Limb (tissue), 2 donors: ENCODE results near the gene FRMD4B.

Source experiments
- DNase-seq, 2 donors: peaks; one replicate each; pipeline ENCODE4 v3.0.0-alpha.2; 2016; ENCODE audit errors: extremely low spot score in 2 of 2

Gene FRMD4B

DNA sequence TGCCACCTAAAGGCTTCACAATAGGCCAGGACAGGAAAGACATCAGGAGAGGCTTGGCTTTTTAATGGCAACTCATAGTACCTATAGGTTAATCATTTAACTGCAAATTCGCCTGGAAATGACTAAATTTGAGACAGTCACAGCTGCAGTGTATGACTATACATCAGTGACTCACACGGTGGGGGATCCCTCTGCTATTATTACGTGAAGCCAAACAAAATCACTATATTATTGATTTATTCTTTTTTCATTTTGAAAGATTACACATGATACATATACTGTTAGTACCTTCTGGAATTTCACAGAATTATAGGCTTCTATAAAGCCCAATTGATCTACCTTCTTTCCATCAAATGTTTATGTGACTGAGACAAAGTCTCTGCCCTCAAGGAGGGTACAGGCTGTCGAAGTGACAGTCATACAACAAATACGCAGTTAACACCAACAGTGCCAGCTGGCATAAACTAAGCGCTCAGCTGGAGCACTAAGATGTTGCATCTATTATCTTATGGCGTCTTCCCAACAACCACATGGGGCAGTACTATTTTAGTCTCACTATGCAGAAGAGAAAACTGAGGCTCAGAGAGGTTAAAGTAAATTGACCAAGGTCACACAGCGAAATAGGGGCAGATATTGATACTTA lies 181.5 kb downstream of the FRMD4B start:
- no peak for DNase-seq

DNA sequence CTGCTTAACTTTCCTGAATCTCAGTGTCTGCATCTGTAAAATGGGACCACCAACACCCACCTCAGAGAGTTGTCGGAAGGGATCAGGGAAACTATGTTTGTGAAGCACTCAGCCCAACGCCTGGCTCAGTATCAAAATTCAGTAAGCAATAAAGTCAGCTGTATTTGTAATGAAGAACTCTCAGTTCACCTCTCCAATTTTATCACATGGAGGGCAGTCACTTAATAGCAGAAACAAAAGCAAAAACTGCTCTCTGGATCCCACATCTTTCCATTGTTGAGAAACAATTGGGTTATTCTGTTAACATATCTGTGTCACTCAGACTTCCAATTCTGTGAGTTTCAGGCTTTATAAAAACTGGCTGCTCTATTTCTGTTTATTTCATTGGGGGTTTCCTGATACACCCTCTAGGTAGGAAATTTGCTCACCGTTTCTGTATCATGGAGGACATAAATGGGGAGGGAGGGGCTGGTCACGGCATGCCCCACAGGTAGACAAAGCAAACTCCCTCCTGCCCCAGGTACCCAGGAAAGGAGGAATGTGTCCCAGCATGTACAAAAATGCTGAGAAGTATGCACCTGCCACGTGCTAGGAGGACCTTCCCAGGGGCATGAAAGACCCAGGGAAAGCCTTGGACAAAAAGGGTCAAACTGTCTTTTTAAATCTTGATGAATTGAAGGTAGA lies 182.1 kb downstream of the FRMD4B start:
- DNase-seq = no peak

DNA sequence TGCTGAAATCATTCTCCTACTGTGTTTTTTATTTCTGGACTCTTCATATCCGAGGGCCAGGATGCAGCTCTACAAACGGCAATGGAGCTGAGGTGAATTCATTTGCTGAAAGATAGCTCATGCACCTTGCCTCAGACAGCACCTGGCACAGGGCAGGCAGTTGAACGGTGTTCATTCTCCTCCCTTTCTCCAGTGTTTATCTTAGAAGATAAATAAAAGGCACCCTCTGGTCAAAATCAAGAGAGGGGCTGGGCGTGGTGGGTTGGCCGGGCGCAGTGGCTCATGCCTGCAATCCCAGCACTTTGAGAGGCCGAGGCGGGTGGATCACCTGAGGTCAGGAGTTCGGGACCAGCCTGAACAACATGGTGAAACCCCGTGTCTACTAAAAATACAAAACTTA lies 184.2 kb downstream of the FRMD4B start:
- no peak for DNase-seq

DNA sequence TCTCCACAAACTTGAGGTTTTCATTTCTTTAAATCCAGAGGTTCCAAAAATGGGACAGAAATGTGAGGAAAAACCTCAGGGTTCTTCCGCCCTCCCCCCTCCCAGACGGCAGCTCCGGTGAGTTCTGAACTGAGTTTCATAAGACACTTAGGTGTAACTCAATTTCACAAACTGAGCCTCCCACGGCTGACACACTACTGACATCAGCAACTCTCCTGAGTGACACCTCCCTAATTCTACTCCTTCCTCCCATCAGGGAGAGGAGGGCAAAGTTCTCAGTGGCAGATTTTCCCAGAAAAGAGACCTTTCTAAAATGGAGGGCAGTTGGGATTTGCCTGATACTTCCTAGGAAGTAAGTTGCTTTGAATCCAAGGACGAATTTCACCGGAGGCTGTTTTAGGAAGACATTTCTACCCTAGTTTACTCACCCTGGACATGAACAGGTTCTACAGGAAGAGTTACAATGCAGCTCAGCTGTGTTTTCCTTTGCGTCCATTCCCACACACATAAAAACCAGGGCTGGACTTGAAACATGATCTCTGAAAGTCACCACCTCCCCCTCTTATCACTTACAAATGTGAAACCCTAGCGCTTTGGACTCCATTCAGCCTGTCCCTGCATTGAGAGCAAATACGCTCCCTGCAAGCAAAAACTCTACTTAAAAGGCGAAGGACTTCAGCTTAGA lies 185.4 kb downstream of the FRMD4B start:
- peak in 1 of 2 donors; percentile 37 for DNase-seq

DNA sequence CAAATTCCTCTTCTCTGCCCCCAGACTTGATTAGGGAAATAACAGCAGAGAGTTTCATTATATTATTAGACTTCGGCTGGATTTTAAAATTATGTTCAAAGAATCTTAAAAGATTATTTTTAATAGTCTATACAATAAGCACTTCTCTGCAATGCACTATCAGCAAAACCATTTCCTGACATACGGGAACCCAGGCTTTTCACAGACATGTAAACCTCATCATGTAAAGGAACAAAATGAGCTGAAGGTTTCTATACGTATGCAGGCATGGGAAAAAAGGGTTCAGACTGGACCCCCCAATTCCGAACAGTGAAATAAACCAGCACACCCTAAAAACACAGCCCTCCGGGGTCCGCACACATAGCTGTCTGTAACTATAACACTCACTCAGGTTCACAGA lies 185.9 kb downstream of the FRMD4B start:
- no peak for DNase-seq

DNA sequence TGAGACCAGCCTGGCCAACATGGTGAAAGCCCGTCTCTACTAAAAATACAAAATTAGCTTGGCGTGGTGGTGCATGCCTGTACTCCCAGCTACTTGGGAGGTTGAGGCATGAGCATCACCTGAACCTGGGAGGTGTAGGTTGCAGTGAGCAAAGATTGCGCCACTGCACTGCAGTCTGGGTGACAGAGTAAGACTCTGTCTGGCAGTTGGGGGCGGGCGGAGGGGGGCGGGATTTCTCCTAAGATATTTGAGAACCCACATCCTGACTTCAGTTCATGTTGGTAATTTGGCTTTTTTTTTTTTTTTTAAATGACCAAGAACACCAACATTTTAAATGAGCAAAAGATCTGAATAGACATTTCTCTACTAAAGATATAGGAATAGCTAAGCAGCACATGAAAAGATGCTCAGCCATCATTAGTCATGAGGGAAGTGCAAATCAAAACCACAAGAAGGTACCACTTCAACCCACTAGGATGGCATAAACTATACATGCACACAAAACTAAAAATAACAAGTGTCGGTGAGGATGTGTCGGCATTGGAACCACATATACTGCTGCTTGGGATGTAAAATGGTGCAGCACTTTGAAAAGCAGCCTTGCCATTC lies 187.9 kb downstream of the FRMD4B start:
- no peak for DNase-seq

DNA sequence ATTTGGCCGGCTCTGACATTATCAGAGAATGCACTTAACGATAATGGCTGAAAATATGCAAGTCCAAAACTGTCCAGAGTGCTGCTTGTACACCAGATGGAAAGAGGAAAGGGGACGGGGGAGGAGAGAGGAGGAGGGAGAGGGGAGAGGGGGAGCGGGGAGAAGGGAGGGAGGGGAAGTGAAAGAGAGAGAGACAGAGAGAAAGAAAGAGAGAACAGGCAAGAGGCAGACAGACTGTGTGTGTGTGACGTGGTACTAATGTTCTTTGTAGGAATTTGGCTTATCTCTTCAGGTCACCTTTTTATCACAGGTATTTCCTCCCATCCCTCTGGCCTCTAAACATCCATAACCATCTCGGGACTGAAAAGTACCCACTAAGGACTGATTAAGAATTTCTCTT lies 188.4 kb downstream of the FRMD4B start:
- no peak for DNase-seq

DNA sequence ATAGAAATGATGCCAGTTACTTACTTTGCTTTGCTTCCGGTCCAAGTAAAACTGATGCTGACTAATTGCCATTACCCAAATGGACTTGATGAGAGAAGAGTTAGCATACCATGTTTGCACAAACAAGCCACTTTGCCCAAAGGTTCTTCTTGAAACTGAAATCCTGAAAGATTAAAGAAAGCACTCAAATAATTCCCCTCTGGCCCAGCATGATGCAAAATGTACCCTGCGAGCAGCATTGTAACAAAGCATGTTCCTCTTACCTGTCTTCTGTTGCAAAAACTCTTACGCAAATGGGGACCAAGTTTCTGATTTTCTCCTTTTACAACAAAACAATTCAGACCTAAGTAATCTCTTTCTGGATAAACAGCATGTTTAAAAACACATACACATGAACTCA lies 189.0 kb downstream of the FRMD4B start:
- no peak for DNase-seq

DNA sequence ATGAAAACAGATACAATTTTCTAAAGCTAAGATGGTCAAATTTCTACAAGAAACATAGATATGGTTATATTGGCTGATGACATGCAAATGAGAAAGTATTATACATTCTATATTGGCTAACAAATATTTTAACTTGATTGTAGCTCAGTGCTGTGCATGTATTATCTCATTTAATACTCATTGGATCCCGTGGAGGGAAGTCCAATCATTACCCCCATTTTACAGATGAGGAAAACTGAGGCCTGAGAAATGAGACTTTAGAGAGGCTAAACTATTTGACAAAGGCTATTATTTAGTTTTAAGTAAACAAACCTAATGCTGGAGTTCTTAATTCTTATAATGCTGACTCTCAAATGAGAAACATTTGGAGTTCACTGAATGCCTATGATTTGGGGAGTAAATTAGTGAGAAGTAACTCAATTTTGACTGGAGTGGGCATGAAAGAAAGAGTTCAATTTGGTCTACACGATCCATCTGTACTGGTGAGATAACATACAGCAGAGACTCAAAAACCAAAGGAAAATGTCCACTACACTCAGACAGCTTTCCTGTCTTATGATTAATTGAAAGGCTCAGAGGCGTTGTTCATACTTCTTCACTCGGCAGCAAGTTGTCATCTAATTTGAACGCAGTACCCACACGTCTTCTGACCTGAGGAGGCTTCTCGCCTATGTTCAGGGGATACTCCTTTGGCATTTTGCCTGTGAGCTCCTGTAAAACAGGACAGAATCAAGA lies 191.3 kb downstream of the FRMD4B start:
- DNase-seq = no peak

DNA sequence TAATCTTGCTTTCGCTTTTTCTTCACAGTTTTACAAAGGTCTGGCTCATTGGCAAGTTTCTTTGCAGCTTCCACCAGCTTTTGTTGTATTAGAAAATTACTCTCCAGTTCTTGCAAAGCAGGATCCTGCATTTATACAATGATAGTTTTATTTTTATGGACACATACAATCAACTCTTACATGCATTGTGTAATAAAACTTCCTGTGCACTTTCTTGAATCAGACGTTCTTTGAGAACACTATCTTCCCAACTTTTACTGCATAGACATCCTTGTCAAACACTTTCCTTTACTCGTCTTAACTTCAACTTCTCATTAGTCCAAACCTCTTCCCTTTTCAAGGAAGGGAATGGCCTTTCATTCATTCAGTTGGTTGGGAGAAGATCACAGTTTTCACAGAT lies 192.1 kb downstream of the FRMD4B start:
- no peak for DNase-seq

DNA sequence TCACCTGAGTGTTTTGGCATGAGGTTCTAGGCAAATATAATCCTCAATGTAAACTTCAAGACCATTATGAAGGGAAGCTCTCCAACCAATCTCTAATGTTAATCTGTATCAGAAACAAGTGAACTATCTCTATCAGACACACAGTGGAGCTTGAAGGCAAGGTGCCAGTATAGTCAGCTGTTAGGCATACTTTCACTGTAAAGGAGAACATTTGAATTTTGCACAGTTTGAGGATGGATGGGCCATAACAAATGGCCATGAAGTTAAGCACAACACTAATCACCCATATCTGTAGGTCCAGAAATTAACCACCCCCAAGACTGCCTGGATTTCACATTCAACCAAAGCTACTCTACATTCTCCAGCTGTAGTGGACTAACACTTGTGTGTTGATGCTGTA lies 194.4 kb downstream of the FRMD4B start:
- peak in 1 of 2 donors; percentile 32 for DNase-seq

DNA sequence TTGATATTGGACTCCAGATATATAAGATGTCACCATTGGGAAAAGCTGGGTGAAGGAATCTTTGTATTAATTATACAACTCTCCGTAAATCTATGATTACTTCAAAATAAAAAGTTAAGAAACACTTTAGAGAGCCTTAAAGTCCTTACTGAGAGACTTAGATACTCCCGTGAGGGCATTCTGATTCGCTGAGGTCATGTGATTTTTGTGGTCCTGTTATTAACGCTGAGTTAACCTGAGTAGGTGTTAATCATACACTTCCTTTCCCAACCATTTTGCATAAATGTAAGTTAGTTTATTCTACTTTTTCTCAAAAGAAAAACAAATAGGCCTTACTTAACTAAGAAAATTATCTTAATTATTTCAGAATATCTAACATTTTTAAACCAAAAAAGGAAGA lies 196.4 kb downstream of the FRMD4B start:
- DNase-seq = no peak

DNA sequence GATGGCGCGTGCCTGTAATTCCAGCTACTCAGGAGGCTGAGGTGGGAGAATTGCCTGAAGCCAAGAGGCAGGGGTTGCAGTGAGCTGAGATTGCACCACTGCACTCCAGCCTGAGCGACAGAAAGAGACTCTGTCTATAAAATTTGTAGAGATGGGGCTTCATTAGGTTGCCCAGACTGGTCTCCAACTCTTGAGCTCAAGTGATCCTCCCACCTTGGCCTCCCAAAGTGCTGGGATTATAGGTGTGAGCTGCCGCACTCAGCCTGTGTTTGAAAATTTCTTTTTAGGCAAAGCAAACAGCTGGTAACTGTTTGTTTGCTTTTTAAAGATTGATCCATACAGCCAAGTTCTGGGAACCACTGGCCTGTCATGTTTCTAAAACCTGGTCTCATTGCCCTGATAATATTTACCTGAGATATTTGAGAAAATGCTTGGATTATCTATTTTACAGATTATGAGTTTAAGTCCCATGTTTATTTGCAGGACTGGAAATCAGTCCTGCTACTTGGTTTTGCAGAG lies 199.3 kb downstream of the FRMD4B start:
- DNase-seq = no peak

DNA sequence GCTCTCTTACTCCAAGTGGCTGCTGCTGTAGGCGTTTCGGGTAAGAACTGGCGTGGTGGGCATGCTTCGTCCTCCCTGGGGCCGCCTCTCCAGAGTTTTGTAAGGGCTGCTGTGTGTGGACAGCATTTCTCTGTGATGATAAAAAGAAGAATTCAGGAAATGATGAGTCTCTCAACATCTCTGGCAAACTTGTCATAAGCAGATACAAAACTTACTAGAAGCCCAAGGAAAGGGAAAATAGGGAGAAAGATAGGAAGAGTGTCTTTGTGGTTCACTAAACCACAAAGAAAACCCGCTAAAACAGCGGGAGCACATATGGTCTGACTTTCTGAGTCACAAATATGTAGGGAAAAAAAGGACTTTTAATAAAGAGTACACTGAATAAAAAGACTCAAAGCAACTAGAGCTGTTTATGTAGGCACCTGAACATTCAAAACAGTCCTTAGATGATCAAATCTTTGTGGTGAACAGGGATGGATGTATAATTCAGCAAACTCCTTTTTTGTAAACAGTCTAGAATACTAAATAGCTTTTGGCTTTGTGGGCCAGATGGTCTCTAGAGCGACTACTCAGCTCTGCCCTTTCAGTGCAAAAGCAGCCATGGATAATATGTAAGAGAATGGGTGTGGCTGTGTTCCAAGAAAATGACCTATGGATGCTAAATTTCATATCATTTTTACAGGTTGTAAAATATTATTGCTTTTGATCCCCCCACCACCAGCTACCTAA lies 203.1 kb downstream of the FRMD4B start:
- no peak for DNase-seq

DNA sequence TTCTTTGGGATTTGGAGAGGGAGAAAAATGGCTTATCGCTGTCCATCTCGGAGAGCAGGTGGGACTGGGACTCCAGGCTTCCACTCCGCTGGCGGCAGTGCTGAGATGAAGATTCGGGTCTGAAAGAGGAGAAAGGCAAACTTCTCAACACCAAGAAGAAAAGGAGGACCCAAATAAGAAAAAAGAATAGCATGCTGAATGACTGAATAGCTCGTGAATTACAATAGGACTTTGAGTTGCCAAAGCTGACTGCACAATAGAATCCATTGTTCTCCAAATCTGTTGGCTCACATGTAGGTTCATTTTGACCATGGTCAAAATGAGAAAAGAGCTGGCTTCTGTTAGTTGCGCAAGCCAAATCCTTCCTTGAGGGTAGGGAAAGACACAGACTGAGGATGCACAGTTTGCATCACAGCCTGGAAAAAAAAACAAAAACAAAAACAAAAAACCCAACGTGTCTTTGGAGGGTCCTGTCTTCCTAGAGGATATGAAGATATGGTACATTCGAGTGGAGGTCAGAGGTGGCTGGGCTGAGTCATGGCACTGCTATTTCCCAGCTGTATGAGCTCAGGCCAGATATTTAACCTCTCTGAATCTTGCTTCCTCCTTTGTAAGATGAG lies 204.2 kb downstream of the FRMD4B start:
- no peak for DNase-seq

DNA sequence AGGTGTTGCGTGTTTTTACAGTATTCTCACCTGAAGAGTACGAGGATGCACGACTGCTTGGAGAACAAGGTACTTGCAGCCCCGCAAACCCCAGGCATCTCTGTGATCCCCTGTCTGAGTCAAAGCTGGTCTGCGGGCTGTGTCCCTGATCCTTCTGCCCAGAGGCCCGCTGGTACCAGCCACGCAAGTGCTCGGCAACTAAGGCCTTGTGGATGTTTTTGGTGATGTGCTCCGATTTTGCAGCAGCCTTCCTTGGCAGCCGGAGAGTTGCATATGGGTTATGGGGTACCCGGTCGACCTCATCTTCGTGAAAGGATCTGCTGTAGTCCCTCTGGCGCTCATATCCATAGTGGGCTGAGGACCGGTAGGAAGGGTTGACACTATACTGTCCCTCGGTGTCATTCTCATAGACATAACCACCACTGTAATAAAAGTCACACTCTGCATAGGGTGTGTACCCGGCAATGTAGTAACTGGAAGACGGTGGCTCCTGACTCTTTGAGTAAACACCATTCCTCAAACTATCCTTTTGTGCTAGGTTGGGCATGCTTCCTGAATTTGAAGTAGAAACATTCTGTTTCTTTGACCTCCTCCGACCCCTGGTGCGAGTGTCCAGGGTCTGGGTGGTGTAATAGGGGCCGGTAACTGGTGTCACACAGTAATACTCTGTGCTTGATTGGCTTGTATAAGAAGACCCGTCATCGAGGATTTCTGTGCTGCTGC lies 204.9 kb downstream of the FRMD4B start:
- no peak for DNase-seq

DNA sequence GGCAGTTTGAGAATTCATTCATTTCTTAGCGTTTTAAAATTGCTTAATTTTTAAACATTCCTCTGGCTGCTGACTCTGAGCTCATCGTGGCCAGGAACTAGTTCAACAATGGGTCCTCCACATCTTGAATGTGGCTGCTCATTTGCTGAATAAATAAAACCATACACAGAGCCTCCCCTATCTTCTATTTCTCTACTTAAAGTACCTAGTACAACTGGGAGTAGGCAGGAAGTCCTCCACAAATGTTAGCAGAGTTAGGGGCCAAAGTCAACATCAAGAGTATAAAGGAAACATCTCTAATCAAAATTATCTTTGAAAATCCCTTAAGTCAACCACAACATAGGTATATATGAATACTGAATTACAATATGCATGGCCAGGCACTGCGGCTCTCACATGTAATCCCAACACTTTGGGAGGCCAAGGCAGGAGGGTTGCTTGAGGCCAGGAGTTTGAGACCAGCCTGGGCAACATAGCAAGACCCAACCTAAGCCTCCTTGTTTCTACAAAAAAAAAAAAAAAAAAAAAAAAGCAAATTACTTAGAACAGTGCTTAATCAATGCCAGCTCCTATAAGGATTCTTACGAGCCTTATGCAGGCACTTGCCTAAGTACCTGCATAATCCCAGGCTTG lies 206.0 kb downstream of the FRMD4B start:
- no peak for DNase-seq

DNA sequence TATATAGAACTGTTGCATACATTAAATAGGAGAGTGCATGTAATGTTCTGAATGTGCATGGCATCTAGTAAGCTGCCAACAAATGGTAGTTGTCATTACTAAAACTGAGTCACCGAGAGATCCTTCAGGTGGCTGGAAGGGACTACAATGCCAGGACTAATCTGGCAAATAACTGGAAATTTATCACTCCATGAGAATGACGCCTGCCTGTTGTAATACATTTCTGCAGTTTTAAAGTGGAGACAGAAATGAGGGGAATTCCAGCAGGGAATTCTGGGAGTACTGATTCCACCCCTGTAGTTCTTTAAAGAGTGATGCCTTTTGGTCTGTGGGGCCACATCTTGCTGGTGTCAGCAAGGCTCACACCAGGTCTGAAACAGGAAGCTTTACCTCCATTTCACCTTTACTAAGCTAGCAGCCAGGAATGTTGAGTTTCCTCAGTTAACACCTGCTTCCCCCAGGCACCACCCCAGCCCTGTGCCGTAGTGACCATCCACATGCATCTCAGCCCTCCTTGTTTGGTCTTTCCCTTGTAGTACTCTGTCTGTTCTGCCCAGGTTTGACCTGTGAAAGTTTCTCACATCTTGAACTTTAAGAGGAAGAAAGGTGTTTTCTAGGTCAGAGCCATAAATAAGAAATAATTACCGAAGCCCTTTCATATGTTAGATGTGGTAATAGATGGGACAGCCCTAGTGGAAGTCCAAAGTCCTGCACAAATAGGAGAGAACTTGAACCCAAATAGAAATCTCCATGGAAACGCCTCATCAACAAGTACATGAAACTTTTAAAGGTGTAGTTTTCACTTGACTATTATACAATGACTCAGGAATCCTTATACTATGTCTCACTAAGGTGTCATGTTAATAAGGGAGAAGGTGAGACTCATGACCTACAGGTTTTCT lies 206.8 kb downstream of the FRMD4B start:
- DNase-seq = no peak
